HUES6 (cell line): Measurements from ENCODE around the gene GSDMA.
"Not testable (repeated sequence)": the region's sequence is repeated elsewhere in the genome, so short reads cannot be mapped to it uniquely, and the experiment has no call there.

Source experiments
- H3K27ac ChIP-seq: 2 replicates; pipeline ENCODE4 v1.7.0; 2013; ENCODE audit warnings: low read depth, mild to moderate bottlenecking, low read length, inconsistent platforms
- H3K27me3 ChIP-seq: 2 replicates; pipeline ENCODE4 v1.6.1; 2013; ENCODE audit warnings: low read length; ENCODE audit not compliant: control insufficient read depth, insufficient read depth
- H3K36me3 ChIP-seq: 2 replicates; pipeline ENCODE4 v1.6.1; 2013; ENCODE audit warnings: low read length; ENCODE audit not compliant: control insufficient read depth, insufficient read depth
- H3K4me1 ChIP-seq: 2 replicates; pipeline ENCODE4 v1.6.1; 2013; ENCODE audit warnings: low read length; ENCODE audit not compliant: control insufficient read depth, insufficient read depth
- H3K4me3 ChIP-seq: 2 replicates; pipeline ENCODE4 v1.5.1; 2013; ENCODE audit warnings: low read depth, low read length
- H3K9ac ChIP-seq: one replicate; pipeline ENCODE4 v1.6.1; 2013; ENCODE audit warnings: mild to moderate bottlenecking, low read length
- H3K9me3 ChIP-seq: 2 replicates; pipeline ENCODE4 v1.6.1; 2013; ENCODE audit warnings: low read depth, low read length; ENCODE audit not compliant: control insufficient read depth, insufficient read depth

Gene GSDMA

GRCh38 chr17:40001335-40001734, 38.5 kb downstream of the GSDMA start:
- not testable (repeated sequence) for H3K27ac ChIP-seq, H3K27me3 ChIP-seq, H3K9ac ChIP-seq, H3K4me3 ChIP-seq, H3K4me1 ChIP-seq, H3K9me3 ChIP-seq
- peaks cover 20% of the 10 kb centered on the region for H3K36me3 ChIP-seq

GRCh38 chr17:40004072-40004471, 41.3 kb downstream of the GSDMA start:
- no peaks in the 10 kb centered on the region for H3K36me3 ChIP-seq

GRCh38 chr17:40004712-40005111, 41.9 kb downstream of the GSDMA start:
- H3K4me1 ChIP-seq: no peaks in the 10 kb centered on the region
- no peak overlapping the region for H3K4me3 ChIP-seq
- H3K9me3 ChIP-seq: no peaks in the 10 kb centered on the region
- H3K9ac ChIP-seq: no peak overlapping the region
- no peaks in the 10 kb centered on the region for H3K36me3 ChIP-seq
- no peaks in the 10 kb centered on the region for H3K27me3 ChIP-seq
- H3K27ac ChIP-seq: no peak overlapping the region

More at GRCh38 chr17:40004072-40004471, 41.3 kb downstream of the GSDMA start:
- H3K9ac ChIP-seq: no peak overlapping the region
- H3K27me3 ChIP-seq: no peaks in the 10 kb centered on the region
- H3K4me3 ChIP-seq: no peak overlapping the region
- H3K4me1 ChIP-seq: no peaks in the 10 kb centered on the region
- no peaks in the 10 kb centered on the region for H3K9me3 ChIP-seq
- H3K27ac ChIP-seq: no peak overlapping the region

- Histone ChIP-seq H3K9me3 (no peaks in the 10 kb centered on the region), H3K4me1 (no peaks in the 10 kb centered on the region), H3K9ac (no peak overlapping the region), H3K4me3 (no peak overlapping the region), H3K27me3 (no peaks in the 10 kb centered on the region), H3K27ac (no peak overlapping the region), H3K36me3 (no peaks in the 10 kb centered on the region)
Measured at GRCh38 chr17:40005520-40005919, 42.7 kb downstream of the GSDMA start.

- not testable (repeated sequence) for H3K9me3 ChIP-seq, H3K9ac ChIP-seq, H3K4me1 ChIP-seq, H3K36me3 ChIP-seq, H3K27ac ChIP-seq, H3K4me3 ChIP-seq, H3K27me3 ChIP-seq
Measured at GRCh38 chr17:40010946-40011500, 48.2 kb downstream of the GSDMA start.

- H3K27me3 ChIP-seq, H3K4me3 ChIP-seq, H3K27ac ChIP-seq, H3K9ac ChIP-seq, H3K36me3 ChIP-seq, H3K9me3 ChIP-seq, H3K4me1 ChIP-seq: not testable (repeated sequence)
Measured at GRCh38 chr17:40012017-40012647, 49.3 kb downstream of the GSDMA start.

GRCh38 chr17:40014375-40014980, 51.7 kb downstream of the GSDMA start:
- H3K4me1 ChIP-seq: peaks cover 29% of the 10 kb centered on the region

GRCh38 chr17:40015005-40015997, 52.5 kb downstream of the GSDMA start, which contains the start of gene CSF3:
Gene CSF3, plus strand, starts transcription at chr17:40015440. Its CDS starts 35 bp downstream, at chr17:40015475.
- Histone ChIP-seq H3K27ac (no peak within 1 kb of the TSS), H3K4me1 (peaks cover 30% of the 10 kb centered on the region), H3K27me3 (no peaks in the 10 kb centered on the region), H3K9me3 (no peaks in the 10 kb centered on the region), H3K4me3 (no peak within 1 kb of the TSS), H3K9ac (no peak within 1 kb of the TSS), H3K36me3 (peaks cover 21% of the 10 kb centered on the region)

More at GRCh38 chr17:40014375-40014980, 51.7 kb downstream of the GSDMA start:
- no peak overlapping the region for H3K4me3 ChIP-seq
- no peaks in the 10 kb centered on the region for H3K9me3 ChIP-seq
- no peak overlapping the region for H3K27ac ChIP-seq
- H3K9ac ChIP-seq: no peak overlapping the region
- peaks cover 12% of the 10 kb centered on the region for H3K36me3 ChIP-seq
- no peaks in the 10 kb centered on the region for H3K27me3 ChIP-seq

GRCh38 chr17:40015998-40016985, 53.5 kb downstream of the GSDMA start:
- H3K27ac ChIP-seq: no peak overlapping the region
- H3K9me3 ChIP-seq: no peaks in the 10 kb centered on the region
- H3K9ac ChIP-seq: no peak overlapping the region
- H3K36me3 ChIP-seq: peaks cover 29% of the 10 kb centered on the region
- no peak overlapping the region for H3K4me3 ChIP-seq
- no peaks in the 10 kb centered on the region for H3K27me3 ChIP-seq
- H3K4me1 ChIP-seq: peaks cover 30% of the 10 kb centered on the region
